GM23248 (cell line): ENCODE measurements around the gene EGLN3. TPM values are rescaled to one million over a fixed set of nuclear protein-coding genes. Genes with fewer than 3 reads are reported as not detected.

ENCODE experiments used
- DNase-seq: peaks from one replicate; pipeline ENCODE4 v3.0.0-alpha.2; 2015
- H2AFZ ChIP-seq: fragments of 200-600 bp; sonication (generic); 2 replicates; pipeline ENCODE4 v1.6.1; 2016; ENCODE audit warnings: antibody characterized with exemption
- H3F3A ChIP-seq: fragments of 200-600 bp; sonication (generic); 2 replicates; pipeline ENCODE4 v1.6.1; 2016; ENCODE audit warnings: mild to moderate bottlenecking, antibody characterized with exemption, mixed run types; ENCODE audit not compliant: insufficient read depth
- H3K27ac ChIP-seq: fragments of 200-600 bp; sonication (generic); 2 replicates; pipeline ENCODE4 v1.5.1; 2016; ENCODE audit warnings: mild to moderate bottlenecking
- H3K27me3 ChIP-seq: fragments of 200-600 bp; sonication (generic); replicated peaks from 2 replicates; pipeline ENCODE4 v1.6.1; 2016; ENCODE audit warnings: mild to moderate bottlenecking; ENCODE audit not compliant: insufficient read depth
- H3K36me3 ChIP-seq: fragments of 200-600 bp; sonication (generic); 2 replicates; pipeline ENCODE4 v1.6.1; 2016; ENCODE audit warnings: low read depth, mild to moderate bottlenecking
- H3K4me1 ChIP-seq: fragments of 200-600 bp; sonication (generic); 2 replicates; pipeline ENCODE4 v1.6.1; 2016; ENCODE audit warnings: mild to moderate bottlenecking; ENCODE audit not compliant: insufficient read depth
- H3K4me2 ChIP-seq: fragments of 200-600 bp; sonication (generic); one replicate; pipeline ENCODE4 v1.6.1; 2016; ENCODE audit warnings: mild to moderate bottlenecking; ENCODE audit not compliant: unreplicated experiment
- H3K4me3 ChIP-seq: fragments of 200-600 bp; sonication (generic); 2 replicates; pipeline ENCODE4 v1.5.1; 2016; ENCODE audit warnings: mild to moderate bottlenecking
- H3K79me2 ChIP-seq: fragments of 200-600 bp; sonication (generic); 2 replicates; pipeline ENCODE4 v1.6.1; 2016; ENCODE audit warnings: mild to moderate bottlenecking; ENCODE audit not compliant: insufficient read depth
- H3K9ac ChIP-seq: fragments of 200-600 bp; sonication (generic); 2 replicates; pipeline ENCODE4 v1.6.1; 2016; ENCODE audit warnings: mild to moderate bottlenecking
- H3K9me2 ChIP-seq: fragments of 200-600 bp; sonication (generic); 2 replicates; pipeline ENCODE4 v1.6.1; 2016; ENCODE audit warnings: mixed run types, mild to moderate bottlenecking, moderate library complexity; ENCODE audit not compliant: insufficient read depth
- H3K9me3 ChIP-seq: fragments of 200-600 bp; sonication (generic); one replicate; pipeline ENCODE4 v1.6.1; 2017; ENCODE audit warnings: low read depth
- H4K20me1 ChIP-seq: fragments of 200-600 bp; sonication (generic); 2 replicates; pipeline ENCODE4 v1.6.0; 2016; ENCODE audit not compliant: insufficient read depth
- EZH2 ChIP-seq: fragments of 200-600 bp; sonication (generic); IDR thresholded peaks from 2 replicates; pipeline ENCODE4 v1.6.1; 2018; ENCODE audit warnings: antibody characterized with exemption, mild to moderate bottlenecking; ENCODE audit not compliant: insufficient read depth, poor library complexity, severe bottlenecking
- EZH2phosphoT487 ChIP-seq: fragments of 200-600 bp; sonication (generic); IDR thresholded peaks from 2 replicates; pipeline ENCODE4 v1.6.1; 2018; ENCODE audit warnings: antibody characterized with exemption, moderate library complexity, mild to moderate bottlenecking, low read depth; ENCODE audit not compliant: insufficient read depth
- WGBS, 2 experiments: methylation state at CpG; one replicate each; pipeline ENCODE4 v1.1.6; 2015 to 2017; ENCODE audit warnings: low lambda C conversion rate in 2 of 2, low coverage in 1 of 2; ENCODE audit errors: missing lambda C conversion rate in 2 of 2; 5-methylcytosine and 5-hydroxymethylcytosine counted together
- in situ Hi-C: fragments of 300-500 bp; cut with MboI; formaldehyde crosslinking; loops from 2 replicates; pipeline ENCODE4 v1.15.0; 2020
- polyA plus RNA-seq: library from polyadenylated mRNA; unstranded; fragments of >200 nt; fragmentation: Nextera tagmentation; extraction: Ambion mirVana; gene quantifications from 2 replicates; pipeline ENCODE4 v1.2.1, GENCODE V29; 2016
- total RNA-seq: library from RNA; depleted of rRNA; stranded (reverse); fragments of >200 nt; shearing (Covaris generic); gene quantifications from 2 replicates; pipeline ENCODE4 v1.2.3, GENCODE V29; 2014

Gene EGLN3
- total and polyA plus RNA-seq, 2 experiments from 2014 or later = 0.11 to 0.22 TPM

DNA sequence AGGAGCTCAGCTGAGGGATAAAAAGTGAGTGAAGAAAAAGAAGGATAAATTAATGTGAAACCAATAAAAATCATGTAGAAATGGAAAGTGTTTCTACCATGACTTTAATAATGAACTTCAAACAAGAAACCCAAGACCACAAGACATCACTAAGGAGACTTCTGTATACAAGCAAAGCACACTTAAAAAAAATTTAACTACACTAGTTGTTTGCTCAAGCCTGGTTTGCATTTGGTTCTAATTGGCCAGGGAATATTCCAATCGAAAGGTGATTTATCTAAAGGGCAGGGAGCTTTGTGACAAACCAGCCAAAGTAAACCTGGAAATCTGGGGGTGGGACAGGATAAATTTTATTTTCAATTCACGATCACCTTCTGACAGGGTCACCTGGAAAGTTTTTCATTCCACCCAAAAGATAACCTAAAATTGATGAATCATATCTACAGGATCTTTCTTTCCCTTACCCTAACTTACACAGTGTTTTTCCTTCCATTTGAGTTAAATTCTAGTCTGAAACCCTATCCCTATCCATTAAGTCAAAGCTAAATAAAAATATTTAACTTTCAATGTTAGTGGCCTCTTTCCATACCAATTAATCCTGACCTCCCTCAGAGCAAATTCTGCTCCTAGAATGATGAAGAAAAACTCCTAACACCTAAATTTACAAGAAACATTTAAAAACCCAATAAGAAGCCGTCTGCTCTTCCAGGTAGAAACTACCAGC lies 2.6 kb downstream of the EGLN3 start:
- no peak for TF ChIP-seq EZH2
- Histone ChIP-seq H3K9me3 (no peaks in the 10 kb centered on the region), H3K36me3 (no peaks in the 10 kb centered on the region), H3K27me3 (peaks cover 51% of the 10 kb centered on the region), H4K20me1 (no peaks in the 10 kb centered on the region), H3K9me2 (no peaks in the 10 kb centered on the region), H3F3A (no peaks in the 10 kb centered on the region), H3K4me2 (no peak overlapping the region), H3K4me1 (no peaks in the 10 kb centered on the region), H3K9ac (no peak overlapping the region), H2AFZ (no peak overlapping the region), H3K4me3 (no peak overlapping the region), H3K79me2 (no peaks in the 10 kb centered on the region), H3K27ac (no peak overlapping the region)
- in situ Hi-C loops = no loop called here
- 49 to 58% methylated on average over 3 of the region's 3 CpGs for WGBS, 2 experiments
- no peak for DNase-seq

DNA sequence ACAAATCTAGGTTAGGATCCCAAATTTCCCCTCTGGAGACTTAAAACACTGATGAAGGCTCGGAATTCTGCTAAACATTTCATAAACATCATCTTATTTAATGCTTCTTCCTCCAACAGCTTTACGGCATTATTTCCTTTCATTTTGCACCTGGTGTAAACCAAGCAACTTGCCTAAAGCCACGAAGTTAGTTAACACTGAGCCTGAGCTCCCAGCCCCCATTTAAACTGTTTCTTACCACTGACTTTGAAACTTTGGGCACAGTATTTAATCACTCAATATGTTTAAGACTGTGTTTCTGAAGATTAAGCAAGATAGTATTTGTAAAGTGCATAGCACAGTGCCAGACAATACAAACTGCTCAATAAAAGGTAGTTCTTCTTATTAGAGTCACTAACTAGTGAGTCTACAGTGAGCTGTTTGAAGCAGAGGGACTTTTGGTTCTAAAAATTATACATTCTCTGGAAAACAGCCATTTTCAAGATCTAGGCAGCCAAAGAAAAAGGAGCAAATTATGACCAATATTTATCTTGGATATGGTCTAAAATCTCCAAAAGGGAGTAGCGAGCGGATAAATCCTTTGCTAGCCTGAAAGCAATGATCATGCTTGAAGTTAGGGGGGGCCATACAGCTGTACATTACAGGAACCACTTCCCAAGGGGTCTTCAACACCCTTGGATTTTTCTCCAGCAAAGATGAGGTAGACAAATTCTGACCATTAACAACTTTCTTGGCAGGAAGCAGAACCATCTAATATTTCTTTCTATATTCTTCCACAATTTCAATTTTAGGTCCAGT lies 4.0 kb downstream of the EGLN3 start:
- Histone ChIP-seq H3K9ac (no peak overlapping the region), H3K9me2 (no peaks in the 10 kb centered on the region), H3K27me3 (peaks cover 41% of the 10 kb centered on the region), H3K4me1 (no peaks in the 10 kb centered on the region), H3K4me3 (no peak overlapping the region), H3K79me2 (no peaks in the 10 kb centered on the region), H2AFZ (no peak overlapping the region), H3K9me3 (no peaks in the 10 kb centered on the region), H3K4me2 (no peak overlapping the region), H3K36me3 (no peaks in the 10 kb centered on the region), H3F3A (no peaks in the 10 kb centered on the region), H4K20me1 (no peaks in the 10 kb centered on the region), H3K27ac (no peak overlapping the region)
- WGBS, 2 experiments = 70 to 73% methylated on average over 5 of the region's 5 CpGs
- TF ChIP-seq EZH2 = no peak
- TF ChIP-seq EZH2phosphoT487 = no peak
- no peak for DNase-seq
- in situ Hi-C loops = no loop called here

DNA sequence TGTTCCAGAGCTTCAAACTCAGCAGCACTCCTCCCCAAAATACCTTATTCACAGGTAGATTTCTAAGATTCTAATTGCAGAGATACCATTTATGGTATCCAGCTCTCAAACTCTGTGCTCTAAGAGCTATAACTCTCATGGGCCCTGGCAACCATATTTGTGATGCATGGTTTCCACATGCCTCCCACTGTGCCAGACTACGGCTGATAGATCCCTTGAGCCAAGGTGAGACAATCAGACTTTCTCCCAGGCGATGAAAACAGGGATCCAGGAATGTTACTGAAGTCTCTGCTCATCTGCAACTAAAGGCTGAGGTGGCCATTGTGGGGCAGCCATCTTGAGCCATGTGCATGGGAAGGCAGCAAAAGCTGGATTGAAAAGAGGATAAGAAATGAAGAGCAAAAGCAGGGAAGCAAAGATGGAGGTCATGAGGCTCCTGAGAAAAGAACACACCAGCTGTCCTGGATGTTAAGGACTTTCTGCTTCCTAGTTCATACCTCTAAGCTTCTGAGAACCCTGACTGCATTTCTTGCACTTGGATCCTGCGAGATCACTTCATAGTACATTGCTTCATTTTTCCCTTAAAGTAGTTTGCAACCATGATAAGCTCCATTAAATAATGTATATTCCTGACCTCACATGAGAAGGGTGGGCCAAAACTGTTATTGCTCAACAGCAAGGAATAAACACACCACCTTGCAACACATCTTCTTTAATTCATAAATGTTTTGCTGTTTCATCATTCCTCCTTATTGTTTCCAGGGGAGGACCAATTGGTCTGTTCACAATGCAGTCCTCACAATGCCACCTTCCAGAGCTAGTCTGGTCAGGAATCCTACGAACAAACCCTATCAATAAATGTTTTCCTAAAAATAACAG lies 5.4 kb downstream of the EGLN3 start:
- Histone ChIP-seq H4K20me1 (no peaks in the 10 kb centered on the region), H3K9ac (no peak overlapping the region), H3K79me2 (no peaks in the 10 kb centered on the region), H3F3A (no peaks in the 10 kb centered on the region), H3K4me3 (no peak overlapping the region), H3K27ac (no peak overlapping the region), H3K4me2 (no peak overlapping the region), H3K4me1 (no peaks in the 10 kb centered on the region), H3K9me2 (no peaks in the 10 kb centered on the region), H2AFZ (no peak overlapping the region), H3K36me3 (no peaks in the 10 kb centered on the region), H3K27me3 (peaks cover 33% of the 10 kb centered on the region), H3K9me3 (no peaks in the 10 kb centered on the region)
- in situ Hi-C loops = no loop called here
- 64 to 76% methylated on average over 4 of the region's 4 CpGs for WGBS, 2 experiments
- no peak for TF ChIP-seq EZH2phosphoT487
- TF ChIP-seq EZH2 = no peak
- DNase-seq = no peak
